ENCODE data around the gene GIT1. TPM values are rescaled to one million over a fixed set of nuclear protein-coding genes. Genes with fewer than 3 reads are reported as not detected.

Gene GIT1
- total and polyA plus RNA-seq, 2 of the 13 experiments (the other 11 are each of a cell fraction or from before 2014, with no cell fraction given), result 14.2 to 30.8 TPM

- TF ChIP-seq AGO2 (optimal IDR thresholded peaks at IDR 0.05; ENCODE audit: low read depth, low read length), result peak; percentile 65
- no peak for TF ChIP-seq KDM1A (CRISPR knock-in tag; IDR thresholded peaks at IDR 0.05)
- TF ChIP-seq NFRKB (IDR thresholded peaks at IDR 0.05), result no peak
- no peak for TF ChIP-seq ZBTB8A (CRISPR knock-in tag; IDR thresholded peaks at IDR 0.05; ENCODE audit: borderline replicate concordance, low read depth)
- no peak for TF ChIP-seq SMARCC2 (IDR thresholded peaks at IDR 0.05)
- TF ChIP-seq ZNF317 (CRISPR knock-in tag; IDR thresholded peaks at IDR 0.05), result no peak
- no peak for TF ChIP-seq ZNF225 (CRISPR knock-in tag; IDR thresholded peaks at IDR 0.05)
- peak; percentile 15; the same call in 1 of the 2 replicates for TF ChIP-seq ZNF788 (CRISPR knock-in tag; IDR thresholded peaks at IDR 0.05; ENCODE audit: borderline replicate concordance)
- TF ChIP-seq, protein P1, sequence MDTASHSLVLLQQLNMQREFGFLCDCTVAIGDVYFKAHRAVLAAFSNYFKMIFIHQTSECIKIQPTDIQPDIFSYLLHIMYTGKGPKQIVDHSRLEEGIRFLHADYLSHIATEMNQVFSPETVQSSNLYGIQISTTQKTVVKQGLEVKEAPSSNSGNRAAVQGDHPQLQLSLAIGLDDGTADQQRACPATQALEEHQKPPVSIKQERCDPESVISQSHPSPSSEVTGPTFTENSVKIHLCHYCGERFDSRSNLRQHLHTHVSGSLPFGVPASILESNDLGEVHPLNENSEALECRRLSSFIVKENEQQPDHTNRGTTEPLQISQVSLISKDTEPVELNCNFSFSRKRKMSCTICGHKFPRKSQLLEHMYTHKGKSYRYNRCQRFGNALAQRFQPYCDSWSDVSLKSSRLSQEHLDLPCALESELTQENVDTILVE (CRISPR knock-in tag; IDR thresholded peaks at IDR 0.05), result 0 out of 2 replicates have a peak, but pooled peaks have one; percentile 17
- TF ChIP-seq SAP130 (CRISPR knock-in tag; IDR thresholded peaks at IDR 0.05; ENCODE audit: low read depth), result peak; percentile 78
- TF ChIP-seq MXD3 (CRISPR knock-in tag; IDR thresholded peaks at IDR 0.05), result peak; percentile 55; the same call in 1 of the 2 replicates
- TF ChIP-seq XBP1 (CRISPR knock-in tag; IDR thresholded peaks at IDR 0.05), result no peak
- no peak for TF ChIP-seq MZF1 (CRISPR knock-in tag; IDR thresholded peaks at IDR 0.05; ENCODE audit: borderline replicate concordance)
- no peak for TF ChIP-seq ZNF138 (CRISPR knock-in tag; IDR thresholded peaks at IDR 0.05; ENCODE audit: low read depth)
- TF ChIP-seq ZFP41 (CRISPR knock-in tag; IDR thresholded peaks at IDR 0.05; ENCODE audit: borderline replicate concordance), result no peak
- TF ChIP-seq ZFP36L2 (CRISPR knock-in tag; IDR thresholded peaks at IDR 0.05), result no peak
- TF ChIP-seq ONECUT2 (CRISPR knock-in tag; IDR thresholded peaks at IDR 0.05), result no peak
- no peak for TF ChIP-seq DBP (CRISPR knock-in tag; IDR thresholded peaks at IDR 0.05; ENCODE audit: not compliant biosample characterization)
- no peak for TF ChIP-seq PPARG (CRISPR knock-in tag; conservative IDR thresholded peaks at IDR 0.05)
- no peak for TF ChIP-seq ZFP37 (CRISPR knock-in tag; IDR thresholded peaks at IDR 0.05; ENCODE audit: borderline replicate concordance)
- TF ChIP-seq, protein P2, sequence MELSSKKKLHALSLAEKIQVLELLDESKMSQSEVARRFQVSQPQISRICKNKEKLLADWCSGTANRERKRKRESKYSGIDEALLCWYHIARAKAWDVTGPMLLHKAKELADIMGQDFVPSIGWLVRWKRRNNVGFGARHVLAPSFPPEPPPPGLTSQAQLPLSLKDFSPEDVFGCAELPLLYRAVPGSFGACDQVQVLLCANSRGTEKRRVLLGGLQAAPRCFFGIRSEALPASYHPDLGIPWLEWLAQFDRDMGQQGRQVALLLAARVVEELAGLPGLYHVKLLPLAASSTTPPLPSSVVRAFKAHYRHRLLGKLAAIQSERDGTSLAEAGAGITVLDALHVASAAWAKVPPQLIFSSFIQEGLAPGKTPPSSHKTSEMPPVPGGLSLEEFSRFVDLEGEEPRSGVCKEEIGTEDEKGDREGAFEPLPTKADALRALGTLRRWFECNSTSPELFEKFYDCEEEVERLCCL (CRISPR knock-in tag; IDR thresholded peaks at IDR 0.05; ENCODE audit: borderline replicate concordance), result no peak
- no peak for TF ChIP-seq ZNF784 (CRISPR knock-in tag; IDR thresholded peaks at IDR 0.05; ENCODE audit: borderline replicate concordance)
- TF ChIP-seq ZNF10 (CRISPR knock-in tag; IDR thresholded peaks at IDR 0.05; ENCODE audit: borderline replicate concordance, low read depth), result no peak
- no peak for TF ChIP-seq LCORL (IDR thresholded peaks at IDR 0.05)
- peak; percentile 31 for TF ChIP-seq LCORL (CRISPR knock-in tag; IDR thresholded peaks at IDR 0.05)
- no peak for TF ChIP-seq EZH2 (conservative IDR thresholded peaks at IDR 0.05; ENCODE audit: low read depth, low read length)
Measured at GRCh38 chr17:29568331-29569244, 20.9 kb downstream of the GIT1 start, which contains the start of gene TP53I13 (continued).
